Heart left ventricle (tissue), 13 donors: ENCODE data around the gene RAB44.

Experiments
- POLR2A ChIP-seq, 2 donors: fragments of 450-650 bp; IDR thresholded peaks; one replicate each; pipeline ENCODE4 v1.6.1; 2017; ENCODE audit warnings: antibody characterized with exemption in 2 of 2, mild to moderate bottlenecking in 2 of 2, moderate library complexity in 2 of 2
- TF ChIP-seq, protein P1 (sequence below), 12 donors: fragments of 200-600 bp; sonication (generic) in 4 of 12; IDR thresholded peaks; one replicate each; pipeline versions ENCODE4 v1.5.0 to v1.8.0; 2018 to 2022; ENCODE audit warnings: antibody characterized with exemption in 12 of 12, mild to moderate bottlenecking in 5 of 12
- donor health status: ischemic (EF 13 %, LVEDD 7.1; RV severe dilation, severe dysfunction).
- donor health status: DM: no; HTN: yes; CAD: no.
- donor health status: DM: no; HTN: no; CAD: no.
- donor health status: ischemic (EF 25% LVEDD 6.9; RV normal size, moderate dysfunction).
- donor health status: ischemic (EF 25% LVEDD 5.7; RV mildly dilated, moderate dysfunction).
- donor health status: ischemic (EF 35%, LVEDD 5.7; RV mildly dilated, moderate dysfunction).
- donor health status: nonischemic (EF 11% LVEDD 7.7; RV severe dilation, severe dysfunction).
- donor health status: DM: yes; HTN: yes; CAD: no.
- donor health status: PGD.
- donor health status: ischemic (EF 29% LVEDD 5.4; RV normal size, mild dysfunction).
- donor health status: nonischemic (EF 23%, LVEDD 6.1; RV moderate dilation, normal function).

DNA sequence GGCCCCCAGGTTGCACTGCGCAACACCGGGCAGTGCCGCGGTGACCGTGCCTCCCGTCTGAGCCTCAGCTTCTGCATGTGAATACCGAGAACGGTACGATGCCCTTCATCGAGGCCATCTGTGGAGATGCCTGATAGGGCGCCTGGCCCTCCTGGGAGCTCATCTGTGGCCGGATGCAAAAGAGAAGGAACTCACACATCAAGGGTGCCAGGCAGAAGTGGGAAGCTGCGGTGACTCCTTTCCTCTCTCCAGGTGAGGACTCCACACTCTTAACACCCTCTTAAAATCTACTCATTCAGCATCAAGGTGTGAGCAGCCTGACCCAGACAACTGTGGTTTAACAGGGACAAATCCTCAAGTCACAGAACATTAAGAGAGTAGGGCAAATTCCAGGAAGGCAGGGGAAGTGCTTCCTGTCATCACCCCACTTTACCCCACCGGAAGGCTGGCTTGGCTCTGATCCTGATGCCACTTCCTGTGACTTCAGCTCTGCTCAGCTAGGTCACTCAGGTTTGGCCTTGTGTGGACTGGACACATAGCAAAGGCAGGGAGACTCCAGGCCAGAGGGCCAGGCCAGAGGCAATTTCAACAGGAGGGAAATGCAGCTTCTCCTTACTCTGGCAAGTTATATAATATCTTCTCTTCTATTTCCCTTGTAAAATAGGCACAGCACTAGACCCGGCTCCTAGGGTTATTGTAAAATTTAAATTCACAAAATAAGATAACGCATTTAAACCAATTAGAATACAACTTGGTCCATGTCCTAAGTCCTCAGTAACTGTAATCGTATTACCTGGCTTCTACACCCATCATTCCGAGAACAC, 72.3 kb downstream of the RAB44 start:
- TF ChIP-seq, protein P1, sequence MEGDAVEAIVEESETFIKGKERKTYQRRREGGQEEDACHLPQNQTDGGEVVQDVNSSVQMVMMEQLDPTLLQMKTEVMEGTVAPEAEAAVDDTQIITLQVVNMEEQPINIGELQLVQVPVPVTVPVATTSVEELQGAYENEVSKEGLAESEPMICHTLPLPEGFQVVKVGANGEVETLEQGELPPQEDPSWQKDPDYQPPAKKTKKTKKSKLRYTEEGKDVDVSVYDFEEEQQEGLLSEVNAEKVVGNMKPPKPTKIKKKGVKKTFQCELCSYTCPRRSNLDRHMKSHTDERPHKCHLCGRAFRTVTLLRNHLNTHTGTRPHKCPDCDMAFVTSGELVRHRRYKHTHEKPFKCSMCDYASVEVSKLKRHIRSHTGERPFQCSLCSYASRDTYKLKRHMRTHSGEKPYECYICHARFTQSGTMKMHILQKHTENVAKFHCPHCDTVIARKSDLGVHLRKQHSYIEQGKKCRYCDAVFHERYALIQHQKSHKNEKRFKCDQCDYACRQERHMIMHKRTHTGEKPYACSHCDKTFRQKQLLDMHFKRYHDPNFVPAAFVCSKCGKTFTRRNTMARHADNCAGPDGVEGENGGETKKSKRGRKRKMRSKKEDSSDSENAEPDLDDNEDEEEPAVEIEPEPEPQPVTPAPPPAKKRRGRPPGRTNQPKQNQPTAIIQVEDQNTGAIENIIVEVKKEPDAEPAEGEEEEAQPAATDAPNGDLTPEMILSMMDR (IDR thresholded peaks at IDR 0.05): no peak
- TF ChIP-seq POLR2A (IDR thresholded peaks at IDR 0.05): no peak
